Measurements from ENCODE around the gene HBA2. TPM values are rescaled to one million over a fixed set of nuclear protein-coding genes. Genes with fewer than 3 reads are reported as not detected.
"Not testable (repeated sequence)": the region's sequence is repeated elsewhere in the genome, so short reads cannot be mapped to it uniquely, and the experiment has no call there.

The HBA2 gene
- total RNA-seq, 1 experiment from 2014 or later, result not detected

GRCh38 chr16:169014-169413, 3.7 kb upstream of the HBA2 start:
- Histone ChIP-seq H3K9me2 (replicated peaks; ENCODE audit: low read length) (no peaks in the 10 kb centered on the region), H3F3A (ENCODE audit: low read length, unreplicated experiment) (no peaks in the 10 kb centered on the region), H3K4me3 (ENCODE audit: low read length) (no peak overlapping the region), H2AFZ (ENCODE audit: low read length) (no peak overlapping the region), H3K4me2 (ENCODE audit: low read length) (no peak overlapping the region), H3K9me3 (ENCODE audit: low read length) (no peaks in the 10 kb centered on the region), H3K36me3 (ENCODE audit: low read depth, low read length) (no peaks in the 10 kb centered on the region), H3K27me3 (ENCODE audit: low read length) (peaks cover 20% of the 10 kb centered on the region), H3K79me2 (ENCODE audit: low read length) (no peaks in the 10 kb centered on the region), H3K9ac (ENCODE audit: low read length) (no peak overlapping the region), H4K20me1 (ENCODE audit: low read length) (no peaks in the 10 kb centered on the region), H3K27ac (ENCODE audit: low read length) (no peak overlapping the region), H3K4me1 (ENCODE audit: insufficient read depth, low read length) (no peaks in the 10 kb centered on the region)
- TF ChIP-seq EZH2phosphoT487 (IDR thresholded peaks at IDR 0.05; ENCODE audit: borderline replicate concordance, low read length) (no peak), EZH2 (IDR thresholded peaks at IDR 0.05; ENCODE audit: low read length, unreplicated experiment) (no peak)
- TF ChIP-seq, protein P1, sequence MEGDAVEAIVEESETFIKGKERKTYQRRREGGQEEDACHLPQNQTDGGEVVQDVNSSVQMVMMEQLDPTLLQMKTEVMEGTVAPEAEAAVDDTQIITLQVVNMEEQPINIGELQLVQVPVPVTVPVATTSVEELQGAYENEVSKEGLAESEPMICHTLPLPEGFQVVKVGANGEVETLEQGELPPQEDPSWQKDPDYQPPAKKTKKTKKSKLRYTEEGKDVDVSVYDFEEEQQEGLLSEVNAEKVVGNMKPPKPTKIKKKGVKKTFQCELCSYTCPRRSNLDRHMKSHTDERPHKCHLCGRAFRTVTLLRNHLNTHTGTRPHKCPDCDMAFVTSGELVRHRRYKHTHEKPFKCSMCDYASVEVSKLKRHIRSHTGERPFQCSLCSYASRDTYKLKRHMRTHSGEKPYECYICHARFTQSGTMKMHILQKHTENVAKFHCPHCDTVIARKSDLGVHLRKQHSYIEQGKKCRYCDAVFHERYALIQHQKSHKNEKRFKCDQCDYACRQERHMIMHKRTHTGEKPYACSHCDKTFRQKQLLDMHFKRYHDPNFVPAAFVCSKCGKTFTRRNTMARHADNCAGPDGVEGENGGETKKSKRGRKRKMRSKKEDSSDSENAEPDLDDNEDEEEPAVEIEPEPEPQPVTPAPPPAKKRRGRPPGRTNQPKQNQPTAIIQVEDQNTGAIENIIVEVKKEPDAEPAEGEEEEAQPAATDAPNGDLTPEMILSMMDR (conservative IDR thresholded peaks at IDR 0.05; ENCODE audit: low read depth, low read length), result no peak
- no TSS peak for BruUV-seq (replicated peaks)
- ATAC-seq, result no peak
- POLR2A ChIA-PET (ENCODE audit: unreplicated experiment), result no interaction called here
- intact Hi-C loops (cut with micrococcal nuclease), result no loop called here
- no peak for DNase-seq
- CTCF ChIA-PET, result no interaction called here

DNA sequence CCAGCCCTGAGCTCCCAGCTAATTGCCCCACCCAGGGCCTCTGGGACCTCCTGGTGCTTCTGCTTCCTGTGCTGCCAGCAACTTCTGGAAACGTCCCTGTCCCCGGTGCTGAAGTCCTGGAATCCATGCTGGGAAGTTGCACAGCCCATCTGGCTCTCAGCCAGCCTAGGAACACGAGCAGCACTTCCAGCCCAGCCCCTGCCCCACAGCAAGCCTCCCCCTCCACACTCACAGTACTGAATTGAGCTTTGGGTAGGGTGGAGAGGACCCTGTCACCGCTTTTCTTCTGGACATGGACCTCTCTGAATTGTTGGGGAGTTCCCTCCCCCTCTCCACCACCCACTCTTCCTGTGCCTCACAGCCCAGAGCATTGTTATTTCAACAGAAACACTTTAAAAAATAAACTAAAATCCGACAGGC, 2.6 kb upstream of the HBA2 start:
- intact Hi-C loops (cut with micrococcal nuclease); H3K9me3 ChIP-seq (ENCODE audit: low read length); H3K4me2 ChIP-seq (ENCODE audit: low read length); H3K36me3 ChIP-seq (ENCODE audit: low read depth, low read length); H3K4me1 ChIP-seq (ENCODE audit: insufficient read depth, low read length); H3K79me2 ChIP-seq (ENCODE audit: low read length); H3F3A ChIP-seq (ENCODE audit: low read length, unreplicated experiment); BruUV-seq (replicated peaks); CTCF ChIA-PET; H2AFZ ChIP-seq (ENCODE audit: low read length); ATAC-seq; H3K9me2 ChIP-seq (replicated peaks; ENCODE audit: low read length); H3K4me3 ChIP-seq (ENCODE audit: low read length); DNase-seq; H4K20me1 ChIP-seq (ENCODE audit: low read length); H3K27ac ChIP-seq (ENCODE audit: low read length); POLR2A ChIA-PET (ENCODE audit: unreplicated experiment); H3K9ac ChIP-seq (ENCODE audit: low read length): not testable (repeated sequence)
- H3K27me3 ChIP-seq (ENCODE audit: low read length), result peaks cover 22% of the 10 kb centered on the region

DNA sequence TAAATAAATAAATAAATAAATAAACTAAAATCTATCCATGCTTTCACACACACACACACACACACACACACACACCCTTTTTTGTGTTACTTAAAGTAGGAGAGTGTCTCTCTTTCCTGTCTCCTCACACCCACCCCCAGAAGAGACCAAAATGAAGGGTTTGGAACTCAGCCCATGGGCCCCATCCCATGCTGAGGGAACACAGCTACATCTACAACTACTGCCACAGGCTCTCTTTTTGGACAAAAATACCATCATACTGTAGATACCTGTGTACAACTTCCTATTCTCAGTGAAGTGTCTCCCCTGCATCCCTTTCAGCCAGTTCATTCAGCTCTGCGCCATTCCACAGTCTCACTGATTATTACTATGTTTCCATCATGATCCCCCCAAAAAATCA, 1.9 kb upstream of the HBA2 start:
- TF ChIP-seq, protein P1 (conservative IDR thresholded peaks at IDR 0.05; ENCODE audit: low read depth, low read length), result no peak
- TF ChIP-seq EZH2 (IDR thresholded peaks at IDR 0.05; ENCODE audit: low read length, unreplicated experiment), result no peak
- TF ChIP-seq EZH2phosphoT487 (IDR thresholded peaks at IDR 0.05; ENCODE audit: borderline replicate concordance, low read length), result no peak
- H3K9me3 ChIP-seq (ENCODE audit: low read length), result no peaks in the 10 kb centered on the region
- no peaks in the 10 kb centered on the region for H3K4me1 ChIP-seq (ENCODE audit: insufficient read depth, low read length)
- ATAC-seq (no peak), DNase-seq (no peak)
- H3K79me2 ChIP-seq (ENCODE audit: low read length), result no peaks in the 10 kb centered on the region
- POLR2A ChIA-PET (ENCODE audit: unreplicated experiment), result no interaction called here
- H3K9ac ChIP-seq (ENCODE audit: low read length), result no peak overlapping the region
- H3F3A ChIP-seq (ENCODE audit: low read length, unreplicated experiment), result no peaks in the 10 kb centered on the region
- CTCF ChIA-PET, result no interaction called here
- peaks cover 20% of the 10 kb centered on the region for H3K27me3 ChIP-seq (ENCODE audit: low read length)
- no peaks in the 10 kb centered on the region for H3K36me3 ChIP-seq (ENCODE audit: low read depth, low read length)
- intact Hi-C loops (cut with micrococcal nuclease), result no loop called here
- no peak overlapping the region for H3K4me2 ChIP-seq (ENCODE audit: low read length)
- H2AFZ ChIP-seq (ENCODE audit: low read length), result no peak overlapping the region
- H3K9me2 ChIP-seq (replicated peaks; ENCODE audit: low read length), result no peaks in the 10 kb centered on the region
- BruUV-seq (replicated peaks), result no TSS peak
- no peaks in the 10 kb centered on the region for H4K20me1 ChIP-seq (ENCODE audit: low read length)
- H3K27ac ChIP-seq (ENCODE audit: low read length), result no peak overlapping the region
- no peak overlapping the region for H3K4me3 ChIP-seq (ENCODE audit: low read length)

DNA sequence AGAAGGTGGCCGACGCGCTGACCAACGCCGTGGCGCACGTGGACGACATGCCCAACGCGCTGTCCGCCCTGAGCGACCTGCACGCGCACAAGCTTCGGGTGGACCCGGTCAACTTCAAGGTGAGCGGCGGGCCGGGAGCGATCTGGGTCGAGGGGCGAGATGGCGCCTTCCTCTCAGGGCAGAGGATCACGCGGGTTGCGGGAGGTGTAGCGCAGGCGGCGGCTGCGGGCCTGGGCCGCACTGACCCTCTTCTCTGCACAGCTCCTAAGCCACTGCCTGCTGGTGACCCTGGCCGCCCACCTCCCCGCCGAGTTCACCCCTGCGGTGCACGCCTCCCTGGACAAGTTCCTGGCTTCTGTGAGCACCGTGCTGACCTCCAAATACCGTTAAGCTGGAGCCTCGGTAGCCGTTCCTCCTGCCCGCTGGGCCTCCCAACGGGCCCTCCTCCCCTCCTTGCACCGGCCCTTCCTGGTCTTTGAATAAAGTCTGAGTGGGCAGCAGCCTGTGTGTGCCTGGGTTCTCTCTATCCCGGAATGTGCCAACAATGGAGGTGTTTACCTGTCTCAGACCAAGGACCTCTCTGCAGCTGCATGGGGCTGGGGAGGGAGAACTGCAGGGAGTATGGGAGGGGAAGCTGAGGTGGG, 657 bp downstream of the HBA2 start:
- ATAC-seq; CTCF ChIA-PET; H3K4me3 ChIP-seq (ENCODE audit: low read length); H3F3A ChIP-seq (ENCODE audit: low read length, unreplicated experiment); H3K79me2 ChIP-seq (ENCODE audit: low read length); H4K20me1 ChIP-seq (ENCODE audit: low read length); H2AFZ ChIP-seq (ENCODE audit: low read length); H3K4me1 ChIP-seq (ENCODE audit: insufficient read depth, low read length); H3K4me2 ChIP-seq (ENCODE audit: low read length); BruUV-seq (replicated peaks); DNase-seq; H3K36me3 ChIP-seq (ENCODE audit: low read depth, low read length); POLR2A ChIA-PET (ENCODE audit: unreplicated experiment); H3K9ac ChIP-seq (ENCODE audit: low read length); H3K9me3 ChIP-seq (ENCODE audit: low read length); H3K9me2 ChIP-seq (replicated peaks; ENCODE audit: low read length); intact Hi-C loops (cut with micrococcal nuclease); H3K27ac ChIP-seq (ENCODE audit: low read length): not testable (repeated sequence)
- peaks cover 17% of the 10 kb centered on the region for H3K27me3 ChIP-seq (ENCODE audit: low read length)

DNA sequence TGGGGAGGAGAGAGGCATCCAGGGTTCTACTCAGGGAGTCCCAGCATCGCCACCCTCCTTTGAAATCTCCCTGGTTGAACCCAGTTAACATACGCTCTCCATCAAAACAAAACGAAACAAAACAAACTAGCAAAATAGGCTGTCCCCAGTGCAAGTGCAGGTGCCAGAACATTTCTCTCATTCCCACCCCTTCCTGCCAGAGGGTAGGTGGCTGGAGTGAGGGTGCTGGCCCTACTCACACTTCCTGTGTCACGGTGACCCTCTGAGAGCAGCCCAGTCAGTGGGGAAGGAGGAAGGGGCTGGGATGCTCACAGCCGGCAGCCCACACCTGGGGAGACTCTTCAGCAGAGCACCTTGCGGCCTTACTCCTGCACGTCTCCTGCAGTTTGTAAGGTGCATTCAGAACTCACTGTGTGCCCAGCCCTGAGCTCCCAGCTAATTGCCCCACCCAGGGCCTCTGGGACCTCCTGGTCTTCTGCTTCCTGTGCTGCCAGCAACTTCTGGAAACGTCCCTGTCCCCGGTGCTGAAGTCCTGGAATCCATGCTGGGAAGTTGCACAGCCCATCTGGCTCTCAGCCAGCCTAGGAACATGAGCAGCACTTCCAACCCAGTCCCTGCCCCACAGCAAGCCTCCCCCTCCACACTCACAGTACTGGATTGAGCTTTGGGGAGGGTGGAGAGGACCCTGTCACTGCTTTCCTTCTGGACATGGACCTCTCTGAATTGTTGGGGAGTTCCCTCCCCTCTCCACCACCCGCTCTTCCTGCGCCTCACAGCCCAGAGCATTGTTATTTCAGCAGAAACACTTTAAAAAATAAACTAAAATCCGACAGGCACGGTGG, 1.5 kb downstream of the HBA2 start:
- H3K9me2 ChIP-seq (replicated peaks; ENCODE audit: low read length); POLR2A ChIA-PET (ENCODE audit: unreplicated experiment); ATAC-seq; H3K79me2 ChIP-seq (ENCODE audit: low read length); DNase-seq; H2AFZ ChIP-seq (ENCODE audit: low read length); H4K20me1 ChIP-seq (ENCODE audit: low read length); H3F3A ChIP-seq (ENCODE audit: low read length, unreplicated experiment); H3K27ac ChIP-seq (ENCODE audit: low read length); H3K4me2 ChIP-seq (ENCODE audit: low read length); H3K9me3 ChIP-seq (ENCODE audit: low read length); CTCF ChIA-PET; H3K4me3 ChIP-seq (ENCODE audit: low read length); intact Hi-C loops (cut with micrococcal nuclease); H3K9ac ChIP-seq (ENCODE audit: low read length); BruUV-seq (replicated peaks); H3K36me3 ChIP-seq (ENCODE audit: low read depth, low read length); H3K4me1 ChIP-seq (ENCODE audit: insufficient read depth, low read length): not testable (repeated sequence)
- peaks cover 17% of the 10 kb centered on the region for H3K27me3 ChIP-seq (ENCODE audit: low read length)

All from PC-3 (cell line).